IPS-18a (cell line): ENCODE results near the gene SMURF2.

Experiments
- H3K27ac ChIP-seq: one replicate; pipeline ENCODE4 v1.5.1; 2013; ENCODE audit warnings: low read length
- H3K27me3 ChIP-seq: one replicate; pipeline ENCODE4 v1.6.1; 2013; ENCODE audit warnings: mild to moderate bottlenecking, low read length; ENCODE audit not compliant: control insufficient read depth, insufficient read depth
- H3K36me3 ChIP-seq: one replicate; pipeline ENCODE4 v1.6.1; 2013; ENCODE audit warnings: low read depth, low read length; ENCODE audit not compliant: control insufficient read depth
- H3K4me1 ChIP-seq: one replicate; pipeline ENCODE4 v1.6.1; 2013; ENCODE audit warnings: low read depth, low read length; ENCODE audit not compliant: control insufficient read depth
- H3K4me3 ChIP-seq: one replicate; pipeline ENCODE4 v1.5.1; 2013; ENCODE audit warnings: low read length
- H3K9ac ChIP-seq: one replicate; pipeline ENCODE4 v1.6.1; 2013; ENCODE audit warnings: mild to moderate bottlenecking, low read length, moderate library complexity
- H3K9me3 ChIP-seq: one replicate; pipeline ENCODE4 v1.6.1; 2013; ENCODE audit warnings: low read depth, low read length; ENCODE audit not compliant: control insufficient read depth

Gene SMURF2

DNA sequence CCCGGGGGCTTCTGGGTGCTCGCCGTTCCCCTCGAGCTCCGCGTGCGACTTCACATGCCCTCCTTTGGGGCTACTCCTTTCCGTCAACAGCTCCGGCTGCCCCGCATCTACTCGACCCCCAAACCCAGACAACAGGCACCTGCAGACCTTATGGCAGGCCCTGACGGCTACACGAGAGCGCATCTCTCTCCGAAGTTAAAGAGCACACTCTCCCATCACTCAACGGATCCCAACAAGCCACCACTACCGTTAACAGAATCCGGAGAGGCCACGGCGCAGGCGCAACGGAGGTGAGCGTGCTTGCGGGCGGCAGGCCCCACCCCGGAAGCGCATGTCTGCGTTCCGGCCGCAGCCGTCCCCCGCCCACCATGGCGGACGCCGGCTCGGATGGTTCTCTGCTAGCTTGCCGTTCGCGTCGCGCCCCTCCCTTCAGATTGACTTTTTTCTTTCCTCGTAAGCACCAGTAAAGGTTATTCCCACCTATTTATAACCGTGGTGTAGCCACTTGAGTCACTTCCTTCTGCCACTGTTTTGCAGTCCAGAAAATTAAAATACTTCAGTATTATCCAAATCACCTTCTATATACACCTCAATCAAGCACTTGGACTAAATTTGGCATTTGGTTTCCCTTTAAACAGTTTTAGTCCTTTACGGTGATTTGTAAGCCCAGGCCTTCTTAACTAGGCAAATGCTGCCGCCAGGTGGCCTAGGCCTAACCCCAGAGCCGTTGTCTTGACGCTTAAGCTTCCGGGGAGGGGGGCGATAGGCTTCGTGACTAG lies 165.1 kb downstream of the SMURF2 start, which contains the start of gene POLG2:
Gene POLG2 (minus strand): TSS at position 269 of the 779 bp plus-strand sequence. CDS start 86 bp downstream, at position 183.
- Histone ChIP-seq H3K4me3 (peak within 1 kb of the TSS; percentile 83), H3K9me3 (no peaks in the 10 kb centered on the region), H3K4me1 (peaks cover 8% of the 10 kb centered on the region), H3K27ac (peak within 1 kb of the TSS; percentile 77), H3K27me3 (no peaks in the 10 kb centered on the region), H3K9ac (peak within 1 kb of the TSS; percentile 63), H3K36me3 (peaks cover 52% of the 10 kb centered on the region)

GRCh38 chr17:64496348-64496785 lies 165.7 kb downstream of the SMURF2 start:
- peaks cover 52% of the 10 kb centered on the region for H3K36me3 ChIP-seq
- no peak overlapping the region for H3K27ac ChIP-seq
- peak overlapping the region; percentile 63 for H3K9ac ChIP-seq
- H3K4me3 ChIP-seq = peak overlapping the region; percentile 83
- H3K27me3 ChIP-seq = no peaks in the 10 kb centered on the region
- peaks cover 8% of the 10 kb centered on the region for H3K4me1 ChIP-seq
- H3K9me3 ChIP-seq = no peaks in the 10 kb centered on the region
